ENCODE results near the gene CNTNAP5.

The CNTNAP5 gene

GRCh38 chr2:124151691-124152090, 126.6 kb downstream of the CNTNAP5 start:
- in situ Hi-C loops (cut with MboI; ENCODE audit: low sequenced_read_pairs) = no loop called here

DNA sequence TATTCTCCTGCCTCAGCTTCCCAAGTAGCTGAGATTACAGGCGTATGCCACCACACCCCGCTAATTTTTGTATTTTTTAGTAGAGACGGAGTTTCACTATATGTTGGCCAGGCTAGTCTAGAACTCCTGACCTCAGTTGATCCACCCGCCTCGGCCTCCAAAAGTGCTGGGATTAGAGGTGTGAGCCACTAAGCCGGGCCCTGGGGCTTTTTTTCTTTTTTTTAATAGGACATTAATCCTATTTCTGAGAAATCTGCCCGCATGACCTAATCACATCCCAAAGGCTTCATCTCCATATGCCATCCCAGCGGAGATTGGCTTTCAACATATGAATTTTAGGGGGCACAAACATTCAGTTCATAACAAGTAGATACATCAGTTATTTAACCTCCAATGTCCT, 128.6 kb downstream of the CNTNAP5 start:
- in situ Hi-C loops (cut with MboI; ENCODE audit: low sequenced_read_pairs) = no loop called here

DNA sequence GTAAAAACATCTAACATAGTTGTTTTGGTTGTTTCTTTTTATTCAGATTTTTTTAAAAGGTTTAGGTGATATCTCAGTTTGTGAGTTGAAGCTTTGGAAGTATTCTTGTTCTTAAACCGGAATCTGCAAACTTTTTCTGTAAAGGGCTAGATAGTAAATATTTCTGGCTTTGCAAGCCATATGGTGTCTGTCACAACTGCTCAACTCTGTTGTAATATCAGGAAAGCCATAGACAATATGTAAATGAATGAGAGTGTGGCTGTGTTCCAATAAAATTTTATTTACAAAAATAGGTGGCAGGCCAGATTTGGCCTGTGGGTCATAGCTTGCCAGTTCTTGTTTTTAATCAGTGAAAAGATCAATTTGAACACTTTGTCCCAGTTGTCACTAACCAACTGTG, 134.1 kb downstream of the CNTNAP5 start:
- in situ Hi-C loops (cut with MboI; ENCODE audit: low sequenced_read_pairs) = no loop called here

DNA sequence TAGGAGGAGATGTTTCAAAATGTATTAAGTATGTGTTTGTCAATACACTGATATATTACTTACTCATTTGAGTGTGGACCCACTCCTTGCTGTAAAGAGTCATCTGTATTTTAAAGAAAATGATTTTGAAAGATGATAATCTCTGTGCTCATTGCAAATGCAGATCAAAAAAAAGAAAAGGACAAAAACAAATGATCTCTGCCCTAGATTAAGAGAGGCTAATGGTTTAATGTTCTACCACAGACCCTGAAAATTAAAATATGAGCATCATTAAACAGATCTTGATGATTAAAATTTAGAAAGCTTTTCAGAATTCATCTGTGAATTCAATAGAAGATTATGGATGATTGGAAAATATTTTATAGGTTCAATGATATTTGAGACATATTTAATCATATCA, 136.5 kb downstream of the CNTNAP5 start:
- in situ Hi-C loops (cut with MboI; ENCODE audit: low sequenced_read_pairs) = no loop called here

GRCh38 chr2:124162256-124162655, 137.2 kb downstream of the CNTNAP5 start:
- in situ Hi-C loops (cut with MboI; ENCODE audit: low sequenced_read_pairs) = no loop called here

- in situ Hi-C loops (cut with MboI; ENCODE audit: low sequenced_read_pairs) = no loop called here
These were observed 138.8 kb downstream of the CNTNAP5 start for GRCh38 chr2:124163840-124164239.

DNA sequence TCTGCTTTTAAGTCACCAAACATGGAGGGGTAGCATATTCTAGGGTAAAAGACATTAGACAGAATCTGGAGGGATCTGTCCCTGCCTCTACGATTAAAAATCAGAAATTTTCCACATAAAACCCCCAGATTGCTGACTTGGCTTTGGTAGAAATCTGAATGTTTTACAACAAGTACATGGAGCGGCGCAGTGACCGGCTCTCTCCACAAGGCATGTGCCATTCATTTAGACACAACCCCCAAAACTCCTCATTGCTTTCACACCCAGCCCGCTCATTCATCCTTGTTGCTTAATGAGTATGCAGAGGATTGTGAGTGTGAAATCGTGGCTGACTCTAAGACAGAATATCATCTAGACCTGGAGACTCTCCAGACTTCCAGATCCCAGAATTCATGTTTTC, 140.6 kb downstream of the CNTNAP5 start:
- in situ Hi-C loops (cut with MboI; ENCODE audit: low sequenced_read_pairs) = no loop called here

GRCh38 chr2:124171472-124172063, 146.5 kb downstream of the CNTNAP5 start:
- in situ Hi-C loops (cut with MboI; ENCODE audit: low sequenced_read_pairs) = no loop called here

DNA sequence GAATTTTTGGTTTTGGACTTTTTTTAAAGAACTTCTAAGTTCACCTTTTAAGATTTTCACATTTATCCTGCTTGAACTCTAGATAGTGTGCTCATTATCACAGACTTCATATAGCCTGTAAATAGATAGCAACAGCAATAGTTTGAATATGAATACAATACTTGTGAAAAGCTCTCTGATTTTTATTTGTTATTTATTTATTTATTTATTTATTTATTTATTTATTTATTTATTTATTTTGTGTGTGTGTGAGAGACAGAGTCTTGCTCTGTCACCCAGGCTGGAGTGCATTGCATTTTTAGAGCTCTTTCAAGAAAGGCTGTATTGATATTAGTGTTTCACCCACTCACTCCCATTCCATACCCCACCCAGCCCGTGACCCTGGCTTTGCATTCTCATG, 153.6 kb downstream of the CNTNAP5 start:
- in situ Hi-C loops (cut with MboI; ENCODE audit: low sequenced_read_pairs) = no loop called here

DNA sequence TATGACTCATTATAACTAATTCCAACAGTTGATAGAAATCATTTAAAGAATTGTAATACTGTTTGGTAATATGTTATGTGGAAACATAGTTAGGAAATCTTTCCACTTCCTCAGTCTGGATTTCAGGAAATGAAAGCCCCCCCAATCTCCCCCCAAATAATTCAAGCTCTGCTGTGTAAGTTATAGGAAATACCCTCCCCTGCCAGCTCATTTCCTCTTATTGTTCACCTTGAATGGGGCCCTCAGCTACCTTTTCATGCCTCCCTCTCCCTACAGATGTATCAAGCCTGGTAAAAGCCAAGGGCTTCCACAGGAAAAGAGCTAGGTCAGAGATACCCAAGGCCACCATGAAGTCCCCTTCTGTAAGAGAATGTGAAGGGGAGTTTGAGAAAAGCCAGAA, 155.5 kb downstream of the CNTNAP5 start:
- in situ Hi-C loops (cut with MboI; ENCODE audit: low sequenced_read_pairs) = no loop called here

GRCh38 chr2:124186801-124187200, 161.7 kb downstream of the CNTNAP5 start:
- in situ Hi-C loops (cut with MboI; ENCODE audit: low sequenced_read_pairs) = no loop called here

- in situ Hi-C loops (cut with MboI; ENCODE audit: low sequenced_read_pairs) = no loop called here
These were observed 162.9 kb downstream of the CNTNAP5 start for GRCh38 chr2:124187948-124188347.

DNA sequence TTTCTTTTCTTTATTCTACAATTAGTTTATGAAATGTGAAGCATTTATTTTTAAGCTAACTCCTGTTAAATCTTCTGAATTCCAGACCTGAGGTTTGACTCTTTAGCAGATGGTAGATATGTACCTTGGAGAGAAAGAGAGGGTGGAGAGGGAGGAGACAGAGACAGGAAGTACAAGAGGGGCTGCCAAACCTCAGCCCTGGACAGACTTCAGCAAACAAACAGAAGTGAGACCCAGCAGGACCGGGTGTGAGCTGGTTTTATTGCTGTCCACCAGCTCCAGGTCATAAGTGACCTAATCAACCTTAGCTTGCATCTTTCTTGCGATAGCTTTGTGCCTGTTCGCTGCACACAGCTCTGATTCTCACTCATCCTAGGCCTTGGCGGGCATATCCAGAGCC, 168.6 kb downstream of the CNTNAP5 start:
- in situ Hi-C loops (cut with MboI; ENCODE audit: low sequenced_read_pairs) = no loop called here

- in situ Hi-C loops (cut with MboI; ENCODE audit: low sequenced_read_pairs) = no loop called here
These were observed 176.6 kb downstream of the CNTNAP5 start for GRCh38 chr2:124201713-124202112.

DNA sequence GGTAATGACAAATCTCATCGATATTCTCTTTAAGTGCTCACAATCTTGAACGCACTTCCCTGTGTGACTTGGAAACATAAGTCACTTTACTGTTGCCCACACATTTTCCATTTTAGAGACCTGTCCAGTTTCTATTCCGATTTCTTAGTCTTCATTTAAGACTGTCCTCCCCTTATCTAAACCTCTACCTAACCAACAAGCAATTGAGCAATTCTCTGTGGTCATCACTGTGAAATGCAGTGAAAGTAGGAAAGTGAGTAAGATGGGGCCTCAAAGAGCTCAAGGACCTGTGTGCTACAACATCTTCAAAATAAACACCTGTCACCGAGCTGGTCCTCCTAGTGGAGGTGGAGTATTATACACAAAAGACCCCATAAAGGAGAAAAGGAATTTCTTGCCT, 184.4 kb downstream of the CNTNAP5 start:
- in situ Hi-C loops (cut with MboI; ENCODE audit: low sequenced_read_pairs) = no loop called here

DNA sequence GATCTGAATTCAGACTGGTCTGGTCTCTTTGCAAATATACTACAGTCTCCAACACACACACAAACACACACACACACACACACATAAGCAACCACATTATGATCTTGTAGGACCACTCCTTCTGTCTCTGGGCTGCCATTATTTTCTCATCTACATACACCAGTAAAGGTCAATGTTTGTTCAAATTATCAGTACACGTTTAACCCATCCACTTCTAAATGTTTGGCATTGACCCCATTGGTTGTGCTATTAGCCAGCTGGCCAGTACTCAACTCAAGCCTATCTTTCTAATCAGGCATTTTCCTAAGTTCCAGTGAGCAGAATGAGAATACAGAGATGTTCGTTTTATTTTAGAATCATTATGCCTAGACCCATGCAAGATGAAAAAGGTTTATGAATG, 186.4 kb downstream of the CNTNAP5 start:
- in situ Hi-C loops (cut with MboI; ENCODE audit: low sequenced_read_pairs) = no loop called here

- in situ Hi-C loops (cut with MboI; ENCODE audit: low sequenced_read_pairs) = no loop called here
These were observed 189.0 kb downstream of the CNTNAP5 start for GRCh38 chr2:124213977-124214587.

DNA sequence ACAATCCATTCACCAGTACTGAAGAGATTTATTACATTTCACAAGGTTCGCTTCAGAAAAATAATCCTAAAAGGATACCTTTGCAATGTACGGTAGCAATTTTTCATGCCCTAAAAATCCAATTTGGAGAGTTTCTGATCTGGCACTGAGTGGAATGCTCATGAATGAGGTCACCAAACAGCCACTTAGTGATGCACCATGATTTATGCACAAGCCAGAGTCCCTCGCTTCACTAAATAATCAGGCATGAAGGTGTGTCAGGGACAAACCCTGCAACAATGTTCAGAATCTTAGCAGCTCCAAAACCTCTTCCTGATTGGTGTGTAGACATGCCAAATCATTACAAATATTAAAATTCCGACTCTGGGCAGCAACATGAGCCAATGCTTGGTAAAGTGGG, 221.1 kb downstream of the CNTNAP5 start:
- in situ Hi-C loops (cut with MboI; ENCODE audit: low sequenced_read_pairs) = no loop called here

DNA sequence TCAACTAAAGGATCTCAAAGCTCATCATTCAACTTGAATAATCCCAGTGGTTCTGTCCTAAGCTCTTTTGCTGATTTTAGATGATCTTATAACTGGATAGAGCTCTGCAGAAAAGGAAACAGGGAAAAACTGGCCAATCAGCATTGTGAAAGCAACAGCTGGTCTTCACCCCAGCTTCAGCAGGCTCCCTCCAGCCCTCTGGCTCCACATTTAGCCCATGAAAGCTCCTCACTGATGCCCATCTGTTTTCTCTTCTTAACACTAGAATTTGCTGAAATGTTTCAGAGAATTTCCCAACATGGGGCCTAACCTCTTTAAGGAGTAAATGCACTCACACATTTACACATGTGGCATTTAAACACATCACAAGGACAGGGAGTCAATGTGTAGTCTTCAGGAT, 223.3 kb downstream of the CNTNAP5 start:
- in situ Hi-C loops (cut with MboI; ENCODE audit: low sequenced_read_pairs) = no loop called here

- in situ Hi-C loops (cut with MboI; ENCODE audit: low sequenced_read_pairs) = no loop called here
These were observed 225.3 kb downstream of the CNTNAP5 start for GRCh38 chr2:124250433-124250832.

GRCh38 chr2:124254621-124255020, 229.5 kb downstream of the CNTNAP5 start:
- in situ Hi-C loops (cut with MboI; ENCODE audit: low sequenced_read_pairs) = no loop called here

GRCh38 chr2:124257120-124257519, 232.0 kb downstream of the CNTNAP5 start:
- in situ Hi-C loops (cut with MboI; ENCODE audit: low sequenced_read_pairs) = no loop called here

All from HL-60/S4 treated with retinoic acid at 250 ng/mL for 4 days and 3 days (cell line).